ENCODE data around the gene RPP30. TPM values are rescaled to one million over a fixed set of nuclear protein-coding genes. Genes with fewer than 3 reads are reported as not detected.
"Not testable (repeated sequence)": the region's sequence is repeated elsewhere in the genome, so short reads cannot be mapped to it uniquely, and the experiment has no call there.

RPP30 gene
- total and polyA plus RNA-seq, 2 of the 13 experiments (the other 11 are each of a cell fraction or from before 2014, with no cell fraction given): 27.1 to 65.0 TPM

DNA sequence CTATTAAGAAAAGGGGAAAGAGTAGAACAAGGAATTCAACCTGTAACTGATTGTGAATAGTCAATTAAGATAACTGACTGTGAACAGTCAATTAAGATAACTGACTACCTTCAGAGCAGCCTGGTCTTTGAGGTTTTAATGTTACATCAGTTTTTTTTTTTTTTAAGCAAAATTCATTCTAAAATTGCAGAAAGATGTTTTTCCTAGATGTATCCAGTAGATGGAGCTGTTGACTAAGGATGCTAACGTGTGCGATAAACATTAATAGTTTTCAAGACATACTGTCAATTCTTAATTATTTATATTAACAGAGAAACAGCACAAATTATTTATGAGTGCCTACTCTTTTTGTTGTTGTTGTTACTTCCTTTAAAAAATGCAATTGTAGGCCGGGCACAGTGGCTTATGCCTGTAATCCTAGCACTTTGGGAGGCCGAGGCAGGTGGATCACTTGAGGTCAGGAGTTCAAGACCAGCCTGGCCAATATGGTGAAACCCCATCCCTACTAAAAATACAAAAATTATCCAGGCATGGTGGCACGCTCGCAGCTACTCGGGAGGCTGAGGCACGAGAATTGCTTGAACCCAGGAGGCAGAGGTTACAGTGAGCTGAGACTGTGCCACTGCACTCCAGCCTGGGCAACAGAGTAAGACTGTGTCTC lies 8.4 kb downstream of the RPP30 start:
- H3K36me3 ChIP-seq (replicated peaks in 1 of 2; ENCODE audit: control insufficient read depth in 1 of 2, insufficient read depth in 2 of 2, low read length in 2 of 2): peaks cover 4 to 62% of the 10 kb centered on the region in 2 experiments; a peak in 4 of 5 replicates
- H4K20me1 ChIP-seq (ENCODE audit: insufficient read depth, low read length); ATAC-seq; H3K4me2 ChIP-seq (ENCODE audit: low read depth, low read length); H3K79me2 ChIP-seq (ENCODE audit: insufficient read depth, low read length); FAIRE-seq; H3K27ac ChIP-seq (ENCODE audit: extremely low read length, insufficient read depth, low read length); POLR2A ChIA-PET; H3K4me1 ChIP-seq (ENCODE audit: insufficient read depth, low read length); H3K9ac ChIP-seq (ENCODE audit: insufficient read depth, low read depth, low read length); H2AFZ ChIP-seq (ENCODE audit: low read length); H3K9me3 ChIP-seq (ENCODE audit: low read length); H3K4me3 ChIP-seq (replicated peaks in 1 of 3; ENCODE audit: insufficient read depth in 1 of 3, low read depth in 2 of 3, low read length in 3 of 3); H3K27me3 ChIP-seq (ENCODE audit: control insufficient read depth in 1 of 2, insufficient read depth in 2 of 2, low read length in 2 of 2); BruUV-seq (replicated peaks): not testable (repeated sequence)
- DNase-seq (ENCODE audit: low spot score): peak; percentile 28
- 86% methylated on average over 8 of the region's 8 CpGs for WGBS (ENCODE audit: low lambda C conversion rate)
- TF ChIP-seq, protein P1, sequence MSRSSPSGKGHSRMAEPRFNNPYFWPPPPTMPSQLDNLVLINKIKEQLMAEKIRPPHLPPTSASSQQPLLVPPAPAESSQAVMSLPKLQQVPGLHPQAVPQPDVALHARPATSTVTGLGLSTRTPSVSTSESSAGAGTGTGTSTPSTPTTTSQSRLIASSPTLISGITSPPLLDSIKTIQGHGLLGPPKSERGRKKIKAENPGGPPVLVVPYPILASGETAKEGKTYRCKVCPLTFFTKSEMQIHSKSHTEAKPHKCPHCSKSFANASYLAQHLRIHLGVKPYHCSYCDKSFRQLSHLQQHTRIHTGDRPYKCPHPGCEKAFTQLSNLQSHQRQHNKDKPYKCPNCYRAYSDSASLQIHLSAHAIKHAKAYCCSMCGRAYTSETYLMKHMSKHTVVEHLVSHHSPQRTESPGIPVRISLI (CRISPR knock-in tag; IDR thresholded peaks at IDR 0.05; ENCODE audit: borderline replicate concordance): 0 out of 2 replicates have a peak, but pooled peaks have one; percentile 38
- TF ChIP-seq, protein P2, sequence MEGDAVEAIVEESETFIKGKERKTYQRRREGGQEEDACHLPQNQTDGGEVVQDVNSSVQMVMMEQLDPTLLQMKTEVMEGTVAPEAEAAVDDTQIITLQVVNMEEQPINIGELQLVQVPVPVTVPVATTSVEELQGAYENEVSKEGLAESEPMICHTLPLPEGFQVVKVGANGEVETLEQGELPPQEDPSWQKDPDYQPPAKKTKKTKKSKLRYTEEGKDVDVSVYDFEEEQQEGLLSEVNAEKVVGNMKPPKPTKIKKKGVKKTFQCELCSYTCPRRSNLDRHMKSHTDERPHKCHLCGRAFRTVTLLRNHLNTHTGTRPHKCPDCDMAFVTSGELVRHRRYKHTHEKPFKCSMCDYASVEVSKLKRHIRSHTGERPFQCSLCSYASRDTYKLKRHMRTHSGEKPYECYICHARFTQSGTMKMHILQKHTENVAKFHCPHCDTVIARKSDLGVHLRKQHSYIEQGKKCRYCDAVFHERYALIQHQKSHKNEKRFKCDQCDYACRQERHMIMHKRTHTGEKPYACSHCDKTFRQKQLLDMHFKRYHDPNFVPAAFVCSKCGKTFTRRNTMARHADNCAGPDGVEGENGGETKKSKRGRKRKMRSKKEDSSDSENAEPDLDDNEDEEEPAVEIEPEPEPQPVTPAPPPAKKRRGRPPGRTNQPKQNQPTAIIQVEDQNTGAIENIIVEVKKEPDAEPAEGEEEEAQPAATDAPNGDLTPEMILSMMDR (CRISPR knock-in tag; IDR thresholded peaks at IDR 0.05): peak; percentile 54
- TF ChIP-seq, protein P3, sequence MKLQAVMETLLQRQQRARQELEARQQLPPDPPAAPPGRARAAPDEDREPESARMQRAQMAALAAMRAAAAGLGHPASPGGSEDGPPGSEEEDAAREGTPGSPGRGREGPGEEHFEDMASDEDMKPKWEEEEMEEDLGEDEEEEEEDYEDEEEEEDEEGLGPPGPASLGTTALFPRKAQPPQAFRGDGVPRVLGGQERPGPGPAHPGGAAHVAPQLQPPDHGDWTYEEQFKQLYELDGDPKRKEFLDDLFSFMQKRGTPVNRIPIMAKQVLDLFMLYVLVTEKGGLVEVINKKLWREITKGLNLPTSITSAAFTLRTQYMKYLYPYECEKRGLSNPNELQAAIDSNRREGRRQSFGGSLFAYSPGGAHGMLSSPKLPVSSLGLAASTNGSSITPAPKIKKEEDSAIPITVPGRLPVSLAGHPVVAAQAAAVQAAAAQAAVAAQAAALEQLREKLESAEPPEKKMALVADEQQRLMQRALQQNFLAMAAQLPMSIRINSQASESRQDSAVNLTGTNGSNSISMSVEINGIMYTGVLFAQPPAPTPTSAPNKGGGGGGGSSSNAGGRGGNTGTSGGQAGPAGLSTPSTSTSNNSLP (IDR thresholded peaks at IDR 0.05; ENCODE audit: low read depth, low read length): peak; percentile 33; the same call in 1 of the 2 replicates
- TF ChIP-seq STAG1 (CRISPR knock-in tag; IDR thresholded peaks at IDR 0.05) (peak; percentile 63), SMC3 (IDR thresholded peaks at IDR 0.05; ENCODE audit: low read length) (peak; percentile 31; the same call in 1 of the 2 replicates)
- TF ChIP-seq, protein P4, sequence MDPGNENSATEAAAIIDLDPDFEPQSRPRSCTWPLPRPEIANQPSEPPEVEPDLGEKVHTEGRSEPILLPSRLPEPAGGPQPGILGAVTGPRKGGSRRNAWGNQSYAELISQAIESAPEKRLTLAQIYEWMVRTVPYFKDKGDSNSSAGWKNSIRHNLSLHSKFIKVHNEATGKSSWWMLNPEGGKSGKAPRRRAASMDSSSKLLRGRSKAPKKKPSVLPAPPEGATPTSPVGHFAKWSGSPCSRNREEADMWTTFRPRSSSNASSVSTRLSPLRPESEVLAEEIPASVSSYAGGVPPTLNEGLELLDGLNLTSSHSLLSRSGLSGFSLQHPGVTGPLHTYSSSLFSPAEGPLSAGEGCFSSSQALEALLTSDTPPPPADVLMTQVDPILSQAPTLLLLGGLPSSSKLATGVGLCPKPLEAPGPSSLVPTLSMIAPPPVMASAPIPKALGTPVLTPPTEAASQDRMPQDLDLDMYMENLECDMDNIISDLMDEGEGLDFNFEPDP (CRISPR knock-in tag; conservative IDR thresholded peaks at IDR 0.05): 0 out of 2 replicates have a peak, but pooled peaks have one; percentile 27
- in situ Hi-C loops (cut with HindIII; ENCODE audit: extremely low pct_ligation_motif_present, low pct_unique_long_range_greater_than_20kb) (loop anchor here (25.0 kb wide), 1 partner anchor 507 kb away; no protein-coding TSS in a partner anchor), intact Hi-C loops (cut with micrococcal nuclease; ENCODE audit: unreplicated experiment) (loop anchor here (1.0 kb wide), 1 partner anchor 416 kb away; no protein-coding TSS in a partner anchor)
- CTCF ChIA-PET (ENCODE audit: low intra/inter-chr PET ratio, low total read pairs): interaction anchor here (1.4 to 2.4 kb wide), 2 partner anchors 371 to 416 kb away, joined by 3 to 7 read pairs; no protein-coding TSS in a partner anchor

All from HepG2 (cell line).